ENCODE measurements around the gene PPM1K.

GRCh38 chr4:88211473-88212252 is 72.7 kb downstream of the PPM1K start:
- TF ChIP-seq CTCF (conservative IDR thresholded peaks at IDR 0.05; ENCODE audit: low read length) (peak; percentile 88), EZH2phosphoT487 (IDR thresholded peaks at IDR 0.05; ENCODE audit: borderline replicate concordance) (no peak)

Measured in Loucy (cell line).